CD4-positive, alpha-beta memory T cell (primary cell): ENCODE data around the gene CERS1. TPM values are rescaled to one million over a fixed set of nuclear protein-coding genes. Genes with fewer than 3 reads are reported as not detected.

Source experiments
- CTCF ChIA-PET: fragments of 350-600 bp; sonication (Branson Sonifier 250); formaldehyde crosslinking; loops from one replicate; lab custom pipeline; 2021; ENCODE audit warnings: inconsistent platforms; ENCODE audit not compliant: partially characterized antibody; lab: Charles Lee
- POLR2A ChIA-PET: fragments of 350-600 bp; sonication (Branson Sonifier 250); formaldehyde crosslinking; loops from one replicate; lab custom pipeline; 2021; ENCODE audit not compliant: partially characterized antibody; lab: Charles Lee
- DNase-seq, 5 donors: peaks; one replicate each; pipeline versions ENCODE4 v3.0.0 to v3.0.0-alpha.2; 2020 to 2022; ENCODE audit warnings: mixed read lengths in 1 of 5
- H3K27ac ChIP-seq: one replicate; pipeline ENCODE4 v1.7.0; 2013; ENCODE audit warnings: low read depth, low read length
- H3K27me3 ChIP-seq: 2 replicates; pipeline ENCODE4 v1.7.0; 2013; ENCODE audit warnings: mild to moderate bottlenecking, low read length, moderate library complexity; ENCODE audit not compliant: insufficient read depth
- H3K36me3 ChIP-seq: 2 replicates; pipeline ENCODE4 v1.7.0; 2013; ENCODE audit warnings: mild to moderate bottlenecking, low read length, moderate library complexity; ENCODE audit not compliant: insufficient read depth
- H3K4me1 ChIP-seq: 2 replicates; pipeline ENCODE4 v1.7.0; 2013; ENCODE audit warnings: mild to moderate bottlenecking, low read length, moderate library complexity; ENCODE audit not compliant: insufficient read depth
- H3K4me3 ChIP-seq, 2 donors: one replicate each; pipeline ENCODE4 v1.7.0; 2013; ENCODE audit warnings: low read length in 2 of 2, mild to moderate bottlenecking in 1 of 2
- H3K9me3 ChIP-seq, 2 donors: one replicate each; pipeline ENCODE4 v1.7.0; 2013; ENCODE audit warnings: low read length in 2 of 2, control low read depth in 1 of 2; ENCODE audit not compliant: control insufficient read depth in 1 of 2
- H3K27ac Mint-ChIP-seq, 7 donors: one replicate each; pipeline ENCODE4 v1.8.0; 2020 to 2021; ENCODE audit warnings: mixed read lengths in 7 of 7, mild to moderate bottlenecking in 6 of 7, inconsistent platforms in 3 of 7, moderate library complexity in 3 of 7
- H3K27me3 Mint-ChIP-seq, 2 donors: one replicate each; pipeline ENCODE4 v1.8.0; 2020 to 2021; ENCODE audit warnings: mixed read lengths in 2 of 2
- H3K36me3 Mint-ChIP-seq, 2 donors: one replicate each; pipeline ENCODE4 v1.8.0; 2020 to 2021; ENCODE audit warnings: mixed read lengths in 2 of 2, inconsistent platforms in 1 of 2, mild to moderate bottlenecking in 1 of 2
- H3K4me1 Mint-ChIP-seq, 4 donors: one replicate each; pipeline ENCODE4 v1.8.0; 2020 to 2021; ENCODE audit warnings: mixed read lengths in 4 of 4, mild to moderate bottlenecking in 1 of 4
- H3K4me3 Mint-ChIP-seq, 8 donors: one replicate each; pipeline ENCODE4 v1.8.0; 2020 to 2021; ENCODE audit warnings: mixed read lengths in 8 of 8, mild to moderate bottlenecking in 7 of 8, moderate library complexity in 6 of 8, inconsistent platforms in 3 of 8
- H3K9me3 Mint-ChIP-seq, 8 donors: one replicate each; pipeline ENCODE4 v1.8.0; 2020 to 2021; ENCODE audit warnings: mixed read lengths in 8 of 8, mild to moderate bottlenecking in 5 of 8, inconsistent platforms in 3 of 8, moderate library complexity in 1 of 8
- intact Hi-C: fragments of 100-400 bp; cut with micrococcal nuclease; formaldehyde crosslinking; loops from one replicate; pipeline ENCODE4 v1.15.1; 2023
- polyA plus RNA-seq, 2 donors: library from polyadenylated mRNA; unstranded; fragments of 300-500 nt; fragmentation: Illumina TruSeq; gene quantifications; one replicate each; pipeline ENCODE4 v1.2.3, GENCODE V29; 2021
- total RNA-seq, 2 experiments: library from RNA; stranded (reverse); gene quantifications; one replicate each; pipeline ENCODE4 v1.2.3, GENCODE V29; 2021

CERS1 gene
- total and polyA plus RNA-seq, 4 experiments from 2014 or later = not detected

DNA sequence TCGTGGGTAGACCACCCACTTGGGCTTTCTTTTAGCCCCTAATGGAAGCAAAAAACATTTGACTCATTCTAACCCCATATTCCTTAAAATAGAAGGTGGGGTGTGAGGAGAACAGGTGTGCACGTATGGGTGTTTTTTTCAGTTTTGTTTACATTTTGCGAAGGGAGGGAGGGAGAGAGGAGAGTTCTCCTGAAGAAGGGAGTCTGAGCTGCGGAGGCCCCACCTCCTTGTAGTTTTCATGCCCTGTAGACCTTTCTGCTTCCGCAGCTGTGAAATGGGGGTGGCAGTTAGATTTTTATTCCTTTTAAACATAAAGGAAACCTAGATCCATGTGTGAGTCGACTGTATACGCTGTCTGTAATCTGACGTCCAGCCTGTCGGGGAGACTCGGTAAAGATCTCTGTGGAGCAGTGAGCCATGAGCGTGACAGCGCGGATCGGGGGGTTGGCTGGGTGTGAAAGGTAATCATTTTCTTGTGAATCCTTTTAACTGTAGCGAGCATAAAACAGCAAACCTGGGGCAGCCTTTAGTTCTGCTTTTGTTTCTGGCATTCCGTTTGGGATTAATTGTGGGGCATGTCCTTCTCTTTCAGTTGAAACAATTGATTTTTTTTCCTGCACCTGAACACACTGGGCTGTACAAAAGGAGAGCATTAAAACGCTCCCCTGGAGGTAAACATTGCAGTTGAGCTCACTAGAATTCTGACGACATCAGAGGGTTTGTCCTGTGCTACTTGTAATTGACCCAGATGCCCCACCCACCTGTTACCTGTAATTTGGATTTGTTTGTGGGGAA lies 61.9 kb downstream of the CERS1 start:
- Histone ChIP-seq H3K4me3 (peak overlapping the region; percentile 64 to 65), H3K27me3 (no peaks in the 10 kb centered on the region), H3K9me3 (no peaks in the 10 kb centered on the region), H3K4me1 (peaks cover 59% of the 10 kb centered on the region), H3K36me3 (peaks cover 11% of the 10 kb centered on the region), H3K27ac (peak overlapping the region; percentile 29)
- H3K27me3 Mint-ChIP-seq = no peaks in the 10 kb centered on the region
- peak overlapping the region; percentile 90 to 99 (median 95) for H3K4me3 Mint-ChIP-seq
- DNase-seq = no peak
- H3K4me1 Mint-ChIP-seq = peaks cover 38 to 70% (median 55%) of the 10 kb centered on the region in 4 donors
- peak overlapping the region; percentile 77 to 95 (median 91) for H3K27ac Mint-ChIP-seq
- POLR2A ChIA-PET = interaction anchor here (1.0 to 1.7 kb wide), 4 partner anchors 10 to 263 kb away, joined by 3 to 9 read pairs (median 4); partner anchors contain the start of gene UBA52
- peaks cover 36 to 47% of the 10 kb centered on the region in 2 donors for H3K36me3 Mint-ChIP-seq
- intact Hi-C loops = no loop called here
- H3K9me3 Mint-ChIP-seq = no peaks in the 10 kb centered on the region
- CTCF ChIA-PET = interaction anchor here (1.4 to 1.8 kb wide), 5 partner anchors 9 to 383 kb away, joined by 3 to 8 read pairs (median 4); no protein-coding TSS in a partner anchor

DNA sequence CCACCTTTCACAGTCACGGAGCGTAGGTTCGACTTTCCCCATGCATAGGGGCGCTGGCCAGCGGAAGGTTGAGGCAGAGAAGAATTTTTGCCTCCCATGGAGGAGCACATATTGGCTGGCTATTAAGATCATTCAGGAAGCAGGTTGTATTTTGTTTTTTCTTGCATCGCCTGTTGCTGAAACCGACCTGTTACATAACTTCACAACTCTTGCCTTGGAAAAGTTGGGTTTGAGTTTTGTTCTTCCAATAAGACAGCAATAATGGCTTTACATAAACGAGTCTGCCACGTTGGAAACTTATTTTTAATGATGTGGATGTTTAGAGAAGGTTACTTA lies 62.8 kb downstream of the CERS1 start:
- no peaks in the 10 kb centered on the region for H3K27me3 ChIP-seq
- peaks cover 34 to 61% (median 48%) of the 10 kb centered on the region in 4 donors for H3K4me1 Mint-ChIP-seq
- no peaks in the 10 kb centered on the region for H3K9me3 ChIP-seq
- peaks cover 36 to 42% of the 10 kb centered on the region in 2 donors for H3K36me3 Mint-ChIP-seq
- intact Hi-C loops = no loop called here
- peaks cover 11% of the 10 kb centered on the region for H3K36me3 ChIP-seq
- H3K27ac Mint-ChIP-seq = peak overlapping the region; percentile 89 to 96 (median 93)
- ChIA-PET POLR2A (interaction anchor here (1.0 to 2.8 kb wide), 11 partner anchors 8 to 393 kb away, joined by 3 to 19 read pairs (median 9); partner anchors contain the start of genes KXD1, REX1BD and UBA52), CTCF (interaction anchor here (0.5 to 2.4 kb wide), 3 partner anchors 9 to 246 kb away, joined by 3 to 12 read pairs (median 3); no protein-coding TSS in a partner anchor)
- H3K4me1 ChIP-seq = peaks cover 50% of the 10 kb centered on the region
- no peaks in the 10 kb centered on the region for H3K27me3 Mint-ChIP-seq
- H3K4me3 Mint-ChIP-seq = peak overlapping the region; percentile 90 to 99 (median 95)
- H3K9me3 Mint-ChIP-seq = no peaks in the 10 kb centered on the region
- peak overlapping the region; percentile 75 for H3K27ac ChIP-seq
- H3K4me3 ChIP-seq = peak overlapping the region; percentile 64 to 65
- no peak for DNase-seq

DNA sequence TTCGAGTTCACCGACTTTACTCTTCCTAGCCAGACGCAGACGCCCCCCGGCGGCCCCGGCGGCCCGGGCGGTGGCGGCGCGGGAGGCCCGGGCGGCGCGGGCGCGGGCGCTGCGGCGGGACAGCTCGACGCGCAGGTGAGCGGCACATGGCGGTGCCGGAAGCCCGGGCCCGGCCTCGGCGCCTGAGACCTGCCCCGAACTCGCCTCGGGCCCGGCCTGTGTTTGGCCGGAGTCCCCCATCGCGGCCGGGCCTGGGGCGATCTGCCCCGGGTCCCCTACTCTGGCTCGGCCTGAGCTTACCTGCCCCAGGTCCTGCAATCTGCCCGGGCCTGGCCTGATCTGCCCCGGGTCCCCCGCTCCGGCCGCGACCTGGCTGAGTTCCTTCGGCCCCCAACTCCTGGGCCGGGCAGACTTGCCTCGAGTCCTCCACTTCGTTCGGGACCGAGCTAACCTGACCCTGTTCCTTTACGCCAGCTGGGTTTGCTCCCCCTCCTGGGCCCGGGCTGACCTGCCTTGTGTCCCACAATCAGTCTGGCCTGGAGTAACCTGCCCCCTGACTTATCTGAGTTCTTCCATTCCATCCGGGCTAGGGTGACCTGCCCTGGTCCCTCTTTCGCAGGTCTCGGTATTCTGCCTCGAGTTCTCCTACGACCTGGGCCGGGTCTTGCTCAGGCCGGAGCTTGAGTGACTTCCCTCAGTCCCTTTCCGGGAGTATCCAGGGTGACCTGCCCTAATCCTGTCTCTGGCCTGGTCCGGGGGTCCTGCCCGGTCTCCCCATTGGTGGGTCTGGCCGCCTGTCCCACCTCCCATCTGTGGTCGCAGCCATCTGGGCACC lies 63.4 kb downstream of the CERS1 start:
- intact Hi-C loops = no loop called here
- Histone ChIP-seq H3K4me1 (peaks cover 44% of the 10 kb centered on the region), H3K36me3 (peaks cover 11% of the 10 kb centered on the region), H3K4me3 (peak overlapping the region; percentile 64 to 85), H3K9me3 (no peaks in the 10 kb centered on the region), H3K27me3 (no peaks in the 10 kb centered on the region), H3K27ac (peak overlapping the region; percentile 75)
- Mint-ChIP-seq H3K27me3 (peaks cover 2 to 5% of the 10 kb centered on the region in 2 donors), H3K4me3 (peak overlapping the region; percentile 90 to 99 (median 95)), H3K27ac (peak overlapping the region; percentile 89 to 96 (median 93)), H3K36me3 (peaks cover 30 to 37% of the 10 kb centered on the region in 2 donors), H3K9me3 (peaks cover 0 to 5% (median 0%) of the 10 kb centered on the region in 8 donors), H3K4me1 (peaks cover 29 to 55% (median 43%) of the 10 kb centered on the region in 4 donors)
- ChIA-PET POLR2A (interaction anchor here (0.7 to 2.8 kb wide), 30 partner anchors 8 to 418 kb away, joined by 3 to 19 read pairs (median 4); partner anchors contain the start of genes COPE, CRTC1, DDX49 and KXD1), CTCF (interaction anchor here (0.5 to 2.4 kb wide), 7 partner anchors 10 to 289 kb away, joined by 3 to 12 read pairs (median 3); partner anchors contain the start of genes FKBP8 and REX1BD)
- DNase-seq = no peak

DNA sequence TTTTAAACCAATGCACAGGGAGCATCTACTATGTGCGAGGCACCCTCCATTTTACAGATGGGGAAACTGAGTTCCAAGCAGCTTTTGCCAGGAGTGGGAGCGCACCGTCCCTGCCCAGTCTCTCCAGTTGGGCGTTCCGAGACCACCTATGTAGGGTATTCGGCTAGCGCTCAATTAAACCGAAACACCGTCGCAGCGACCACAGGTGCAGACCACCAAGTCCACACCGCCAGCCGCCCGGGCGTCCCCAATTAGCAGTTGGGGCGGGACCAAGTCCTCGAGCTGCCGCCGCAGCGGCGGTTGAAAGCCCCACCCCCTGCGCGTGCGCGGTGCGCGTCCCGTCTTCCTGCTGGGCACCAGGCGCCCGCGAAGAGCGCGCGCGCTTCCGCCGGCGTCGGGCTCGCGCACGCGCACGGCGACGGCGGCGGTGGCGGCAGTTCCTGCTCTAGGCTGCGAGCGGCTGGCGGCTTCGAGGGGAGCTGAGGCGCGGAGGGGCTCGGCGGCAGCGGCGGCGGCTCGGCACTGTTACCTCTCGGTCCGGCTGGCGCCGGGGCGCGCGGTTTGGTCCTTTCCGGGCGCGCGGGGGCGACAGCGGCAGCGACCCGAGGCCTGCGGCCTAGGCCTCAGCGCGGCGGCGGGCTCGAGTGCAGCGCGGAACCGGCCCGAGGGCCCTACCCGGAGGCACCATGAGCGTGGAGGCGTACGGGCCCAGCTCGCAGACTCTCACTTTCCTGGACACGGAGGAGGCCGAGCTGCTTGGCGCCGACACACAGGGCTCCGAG lies 64.2 kb downstream of the CERS1 start, which contains the start of gene UPF1:
Gene UPF1 (plus strand): TSS at position 436 of the 782 bp plus-strand sequence. CDS start 251 bp downstream, at position 687.
- H3K4me1 ChIP-seq = peaks cover 36% of the 10 kb centered on the region
- peak; percentile 94 to 97 (median 95) for DNase-seq
- Mint-ChIP-seq H3K4me1 (peaks cover 29 to 47% (median 36%) of the 10 kb centered on the region in 4 donors), H3K9me3 (peaks cover 0 to 9% (median 4%) of the 10 kb centered on the region in 8 donors), H3K27ac (peak within 1 kb of the TSS; percentile 89 to 96 (median 93)), H3K27me3 (peaks cover 2 to 5% of the 10 kb centered on the region in 2 donors), H3K36me3 (peaks cover 30 to 33% of the 10 kb centered on the region in 2 donors), H3K4me3 (peak within 1 kb of the TSS; percentile 90 to 99 (median 95))
- peak within 1 kb of the TSS; percentile 75 for H3K27ac ChIP-seq
- no peaks in the 10 kb centered on the region for H3K9me3 ChIP-seq
- H3K27me3 ChIP-seq = no peaks in the 10 kb centered on the region
- peaks cover 11% of the 10 kb centered on the region for H3K36me3 ChIP-seq
- peak within 1 kb of the TSS; percentile 64 to 85 for H3K4me3 ChIP-seq
- ChIA-PET CTCF (interaction anchor here (0.8 to 2.4 kb wide), 5 partner anchors 12 to 288 kb away, joined by 3 to 12 read pairs (median 5); partner anchors contain the start of genes FKBP8 and REX1BD), POLR2A (interaction anchor here (0.5 to 2.8 kb wide), 31 partner anchors 9 to 550 kb away, joined by 3 to 19 read pairs (median 4); partner anchors contain the start of genes COPE, CRTC1, DDX49 and JUND)
- intact Hi-C loops = loop anchor here (1.0 kb wide), 2 partner anchors 148 to 195 kb away; partner anchors contain the start of gene CRTC1

GRCh38 chr19:18830488-18830887 lies 65.5 kb downstream of the CERS1 start:
- intact Hi-C loops = no loop called here
- no peaks in the 10 kb centered on the region for H3K27me3 ChIP-seq
- Mint-ChIP-seq H3K9me3 (peaks cover 0 to 12% (median 4%) of the 10 kb centered on the region in 8 donors), H3K4me3 (peak overlapping the region in 7 of 8 donors; percentile 29 to 80 (median 64)), H3K4me1 (peaks cover 19 to 35% (median 25%) of the 10 kb centered on the region in 4 donors), H3K27ac (peak overlapping the region in 2 of 7 donors; percentile 17 to 68), H3K36me3 (peaks cover 21 to 24% of the 10 kb centered on the region in 2 donors), H3K27me3 (peaks cover 2 to 5% of the 10 kb centered on the region in 2 donors)
- DNase-seq = no peak
- H3K36me3 ChIP-seq = peaks cover 11% of the 10 kb centered on the region
- H3K27ac ChIP-seq = no peak overlapping the region
- no peaks in the 10 kb centered on the region for H3K9me3 ChIP-seq
- H3K4me3 ChIP-seq = no peak overlapping the region
- H3K4me1 ChIP-seq = peaks cover 25% of the 10 kb centered on the region
- ChIA-PET CTCF (interaction anchor here (0.8 to 2.2 kb wide), 3 partner anchors 17 to 242 kb away, joined by 3 to 11 read pairs (median 8); partner anchors contain the start of gene REX1BD), POLR2A (interaction anchor here (1.8 to 2.8 kb wide), 2 partner anchors 131 to 390 kb away, joined by 7 to 8 read pairs; no protein-coding TSS in a partner anchor)

DNA sequence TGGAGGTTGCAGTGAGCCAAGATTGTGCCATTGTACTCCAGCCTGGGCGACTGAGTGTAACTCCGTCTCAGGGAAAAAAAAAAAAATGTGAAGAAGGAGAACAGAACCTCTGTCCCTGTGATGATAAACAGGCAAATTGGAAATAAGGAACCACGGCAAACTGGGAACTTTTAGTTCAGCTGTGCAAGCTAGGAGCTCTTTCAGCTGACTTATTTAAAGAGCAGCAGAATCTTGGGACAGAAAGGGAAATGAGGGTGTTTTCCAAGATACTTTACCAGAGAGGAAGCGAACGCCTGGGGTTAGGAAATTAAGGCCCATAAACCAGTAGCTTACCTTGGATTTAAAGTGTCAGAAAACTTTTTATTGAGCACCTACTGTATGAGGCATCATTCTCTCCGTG lies 67.2 kb downstream of the CERS1 start:
- CTCF ChIA-PET = interaction anchor here (0.7 to 2.1 kb wide), 3 partner anchors 15 to 236 kb away, joined by 3 to 11 read pairs (median 3); no protein-coding TSS in a partner anchor

More for the DNA sequence above, 67.2 kb downstream of the CERS1 start:
- DNase-seq = no peak
- Mint-ChIP-seq H3K27ac (no peak overlapping the region), H3K27me3 (peaks cover 2 to 5% of the 10 kb centered on the region in 2 donors), H3K4me1 (peaks cover 6 to 18% (median 9%) of the 10 kb centered on the region in 4 donors), H3K9me3 (peaks cover 0 to 12% (median 4%) of the 10 kb centered on the region in 8 donors), H3K36me3 (peaks cover 7% of the 10 kb centered on the region in 2 donors), H3K4me3 (no peak overlapping the region)
- Histone ChIP-seq H3K9me3 (no peaks in the 10 kb centered on the region), H3K4me3 (no peak overlapping the region), H3K4me1 (peaks cover 8% of the 10 kb centered on the region), H3K27me3 (no peaks in the 10 kb centered on the region), H3K27ac (no peak overlapping the region), H3K36me3 (peaks cover 3% of the 10 kb centered on the region)
- intact Hi-C loops = no loop called here
- POLR2A ChIA-PET = no interaction called here
